Right lobe of liver (tissue), 6 donors: ENCODE measurements around the gene GYPE. TPM values are rescaled to one million over a fixed set of nuclear protein-coding genes. Genes with fewer than 3 reads are reported as not detected.
"Not testable (repeated sequence)": the region's sequence is repeated elsewhere in the genome, so short reads cannot be mapped to it uniquely, and the experiment has no call there.

Experiments
- ATAC-seq, 4 donors: fragments of 200-7000 bp; cut with Tn5 transposase; one replicate each; pipeline ENCODE4 v1.9.1; 2020; ENCODE audit warnings: mild to moderate bottlenecking in 4 of 4, moderate library complexity in 4 of 4
- DNase-seq, 3 donors: peaks; one replicate each; pipeline ENCODE4 v3.0.0-alpha.2; 2020
- H3K27ac ChIP-seq, 3 donors: fragments of 200-600 bp; one replicate each; pipeline ENCODE4 v1.8.0; 2022
- H3K27me3 ChIP-seq, 2 donors: fragments of 200-600 bp; one replicate each; pipeline ENCODE4 v1.8.0; 2022
- H3K36me3 ChIP-seq, 4 donors: fragments of 200-600 bp; sonication (generic) in 1 of 4; one replicate each; pipeline versions ENCODE4 v1.5.1 to v1.8.0; 2017 to 2022; ENCODE audit warnings: control low read depth in 1 of 4
- H3K4me1 ChIP-seq, 4 donors: fragments of 200-600 bp; sonication (generic) in 1 of 4; one replicate each; pipeline versions ENCODE4 v1.5.1 to v1.8.0; 2017 to 2022; ENCODE audit warnings: control low read depth in 1 of 4
- H3K4me3 ChIP-seq, 3 donors: fragments of 200-600 bp; one replicate each; pipeline ENCODE4 v1.8.0; 2022
- H3K9me3 ChIP-seq, 4 donors: fragments of 200-600 bp; sonication (generic) in 1 of 4; one replicate each; pipeline versions ENCODE4 v1.5.1 to v1.8.0; 2017 to 2022; ENCODE audit warnings: control low read depth in 1 of 4
- WGBS: methylation state at CpG from one replicate; pipeline ENCODE4 v1.1.6; 2018; ENCODE audit warnings: low coverage, low lambda C conversion rate; ENCODE audit not compliant: insufficient coverage; ENCODE audit errors: missing lambda C conversion rate; 5-methylcytosine and 5-hydroxymethylcytosine counted together
- intact Hi-C, 2 donors: fragments of 100-400 bp; cut with DNase I; formaldehyde crosslinking; loops; one replicate each; pipeline versions ENCODE4 v1.11.2 to v1.14.1; 2022
- total RNA-seq, 6 experiments: library from RNA; depleted of rRNA in 2 of 6; stranded (reverse); fragments of >200 nt in 2 of 6; fragmentation: NEBNext Ultra II Directional in 3 of 6; extraction: Animal tissue kit (Norgen Biotek cat#: 25700) in 3 of 6; gene quantifications; one replicate each; pipeline versions ENCODE4 v1.1.0 to v1.2.4, GENCODE V29; 2016 to 2023
- donor health status: DM: no; HTN: yes; CAD: no.
- donor health status: DM: no; HTN: no; CAD: no.
- donor health status: DM: no; HTN: no; CAD: no.
- donor health status: DM: no; HTN: yes; CAD: no.
- donor health status: DM: no; HTN: yes; CAD: no.

GYPE gene
- total RNA-seq, 6 experiments from 2014 or later, result 1.4 TPM; not detected in 5

- ATAC-seq, intact Hi-C loops, H3K4me3 ChIP-seq: not testable (repeated sequence)
Observed at GRCh38 chr4:143830576-143830975, 74.8 kb downstream of the GYPE start.

GRCh38 chr4:143829239-143829620 lies 76.1 kb downstream of the GYPE start:
- 43% methylated on average over 2 of the region's 4 CpGs for WGBS
- H3K4me3 ChIP-seq, H3K27ac ChIP-seq, ATAC-seq, DNase-seq, intact Hi-C loops, H3K9me3 ChIP-seq, H3K36me3 ChIP-seq, H3K27me3 ChIP-seq, H3K4me1 ChIP-seq: not testable (repeated sequence)

More at GRCh38 chr4:143830576-143830975, 74.8 kb downstream of the GYPE start:
- not testable (repeated sequence) for DNase-seq, H3K27ac ChIP-seq, H3K4me1 ChIP-seq, H3K27me3 ChIP-seq, H3K36me3 ChIP-seq, H3K9me3 ChIP-seq

Other genes with a start within 250 kb of the GYPE start
- gene FREM3, start 204.9 kb downstream of the GYPE start, total RNA-seq, result not detected
- gene GYPB, start 113.8 kb upstream of the GYPE start, total RNA-seq, result 1 to 10 TPM in 1 of 6 experiments, under 1 TPM in 2, not detected in 3; 0.44 to 3.5 (median 0.61) TPM
- gene GYPA, start 235.2 kb upstream of the GYPE start, total RNA-seq, result 1 to 10 TPM in 2 of 6 experiments, under 1 TPM in 1, not detected in 3; 0.20 to 3.6 (median 1.4) TPM